ENCODE results near the gene FLRT2.

Gene FLRT2

DNA sequence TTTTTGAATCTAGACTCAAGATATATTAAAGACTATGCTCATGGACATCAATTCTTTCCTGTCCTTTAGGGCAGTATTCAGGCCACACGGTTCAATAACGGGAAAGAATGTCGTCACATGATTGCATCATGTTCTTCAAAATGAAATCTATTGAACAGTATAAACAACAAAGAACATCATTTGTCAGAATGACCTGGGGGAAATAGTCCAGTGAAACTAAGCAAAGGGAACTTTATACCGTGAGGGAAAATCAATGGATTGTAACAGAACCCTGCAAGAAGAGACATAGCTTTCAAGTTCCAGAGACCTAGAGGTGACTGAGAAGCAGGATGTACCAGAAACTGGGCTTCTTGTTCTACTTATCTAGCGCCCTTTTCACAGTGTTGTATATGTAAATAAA is 32.7 kb downstream of the FLRT2 start:
- Histone ChIP-seq H3K4me1 (ENCODE audit: insufficient read depth, low read length, severe bottlenecking) (no peaks in the 10 kb centered on the region), H3K4me3 (ENCODE audit: low read depth, low read length, poor library complexity, severe bottlenecking) (no peak overlapping the region), H2AFZ (ENCODE audit: low read length) (no peak overlapping the region), H3K9me2 (ENCODE audit: low read depth, low read length) (no peaks in the 10 kb centered on the region), H3K36me3 (ENCODE audit: insufficient read depth, low read length) (no peaks in the 10 kb centered on the region), H3K27me3 (ENCODE audit: insufficient read depth, low read length) (no peaks in the 10 kb centered on the region), H4K20me1 (ENCODE audit: insufficient read depth, low read length) (no peaks in the 10 kb centered on the region), H3K79me2 (ENCODE audit: insufficient read depth, low read length) (no peaks in the 10 kb centered on the region), H3K9ac (ENCODE audit: low read length) (no peak overlapping the region), H3K4me2 (ENCODE audit: low read length) (no peak overlapping the region), H3K27ac (ENCODE audit: low read depth, low read length, poor library complexity, severe bottlenecking) (no peak overlapping the region), H3K9me3 (ENCODE audit: low read length) (no peaks in the 10 kb centered on the region), H3F3A (ENCODE audit: insufficient read depth, low read length) (no peaks in the 10 kb centered on the region)
- TF ChIP-seq, protein P1, sequence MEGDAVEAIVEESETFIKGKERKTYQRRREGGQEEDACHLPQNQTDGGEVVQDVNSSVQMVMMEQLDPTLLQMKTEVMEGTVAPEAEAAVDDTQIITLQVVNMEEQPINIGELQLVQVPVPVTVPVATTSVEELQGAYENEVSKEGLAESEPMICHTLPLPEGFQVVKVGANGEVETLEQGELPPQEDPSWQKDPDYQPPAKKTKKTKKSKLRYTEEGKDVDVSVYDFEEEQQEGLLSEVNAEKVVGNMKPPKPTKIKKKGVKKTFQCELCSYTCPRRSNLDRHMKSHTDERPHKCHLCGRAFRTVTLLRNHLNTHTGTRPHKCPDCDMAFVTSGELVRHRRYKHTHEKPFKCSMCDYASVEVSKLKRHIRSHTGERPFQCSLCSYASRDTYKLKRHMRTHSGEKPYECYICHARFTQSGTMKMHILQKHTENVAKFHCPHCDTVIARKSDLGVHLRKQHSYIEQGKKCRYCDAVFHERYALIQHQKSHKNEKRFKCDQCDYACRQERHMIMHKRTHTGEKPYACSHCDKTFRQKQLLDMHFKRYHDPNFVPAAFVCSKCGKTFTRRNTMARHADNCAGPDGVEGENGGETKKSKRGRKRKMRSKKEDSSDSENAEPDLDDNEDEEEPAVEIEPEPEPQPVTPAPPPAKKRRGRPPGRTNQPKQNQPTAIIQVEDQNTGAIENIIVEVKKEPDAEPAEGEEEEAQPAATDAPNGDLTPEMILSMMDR (IDR thresholded peaks at IDR 0.05; ENCODE audit: low read length): no peak
- TF ChIP-seq EZH2 (IDR thresholded peaks at IDR 0.05; ENCODE audit: borderline replicate concordance, low read length): no peak

DNA sequence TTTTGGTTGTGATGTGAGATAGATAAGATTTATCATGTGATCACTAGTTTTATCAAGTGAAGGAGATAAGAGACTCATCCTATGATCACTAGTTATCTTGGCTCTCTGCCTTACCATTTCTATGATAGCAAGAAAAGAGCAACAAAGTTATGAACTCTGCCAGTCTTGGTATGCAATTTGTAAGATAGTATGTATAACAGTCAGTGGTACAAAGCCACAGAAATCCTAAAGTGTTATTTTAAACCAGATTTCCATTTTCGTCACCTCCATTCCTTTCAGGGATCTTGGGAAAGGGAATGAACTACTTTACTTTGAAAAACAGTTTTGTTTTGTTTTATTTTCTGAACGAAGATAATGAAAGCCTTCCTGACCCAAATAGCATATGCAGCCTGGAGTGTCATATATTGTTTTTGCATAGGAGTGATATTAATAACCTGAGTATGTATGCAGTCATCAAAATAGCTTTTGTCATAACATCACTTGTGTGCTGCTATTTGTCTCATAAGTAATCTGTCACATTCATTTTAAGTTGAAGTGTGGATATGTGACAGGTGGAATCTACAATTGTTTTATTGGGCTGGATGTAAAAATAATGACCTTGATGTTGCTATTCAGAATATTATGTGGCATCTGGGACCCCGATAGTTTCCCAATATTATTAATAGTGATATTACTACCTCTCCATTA is 35.0 kb downstream of the FLRT2 start:
- Histone ChIP-seq H3K9ac (ENCODE audit: low read length) (no peak overlapping the region), H3K36me3 (ENCODE audit: insufficient read depth, low read length) (no peaks in the 10 kb centered on the region), H3K79me2 (ENCODE audit: insufficient read depth, low read length) (no peaks in the 10 kb centered on the region), H3K27me3 (ENCODE audit: insufficient read depth, low read length) (no peaks in the 10 kb centered on the region), H3K4me2 (ENCODE audit: low read length) (no peak overlapping the region), H3K9me3 (ENCODE audit: low read length) (no peaks in the 10 kb centered on the region), H3K4me1 (ENCODE audit: insufficient read depth, low read length, severe bottlenecking) (no peaks in the 10 kb centered on the region), H4K20me1 (ENCODE audit: insufficient read depth, low read length) (no peaks in the 10 kb centered on the region), H3K27ac (ENCODE audit: low read depth, low read length, poor library complexity, severe bottlenecking) (no peak overlapping the region), H3F3A (ENCODE audit: insufficient read depth, low read length) (no peaks in the 10 kb centered on the region), H3K9me2 (ENCODE audit: low read depth, low read length) (no peaks in the 10 kb centered on the region), H2AFZ (ENCODE audit: low read length) (no peak overlapping the region), H3K4me3 (ENCODE audit: low read depth, low read length, poor library complexity, severe bottlenecking) (no peak overlapping the region)
- TF ChIP-seq, protein P1 (IDR thresholded peaks at IDR 0.05; ENCODE audit: low read length): no peak
- TF ChIP-seq EZH2 (IDR thresholded peaks at IDR 0.05; ENCODE audit: borderline replicate concordance, low read length): no peak

DNA sequence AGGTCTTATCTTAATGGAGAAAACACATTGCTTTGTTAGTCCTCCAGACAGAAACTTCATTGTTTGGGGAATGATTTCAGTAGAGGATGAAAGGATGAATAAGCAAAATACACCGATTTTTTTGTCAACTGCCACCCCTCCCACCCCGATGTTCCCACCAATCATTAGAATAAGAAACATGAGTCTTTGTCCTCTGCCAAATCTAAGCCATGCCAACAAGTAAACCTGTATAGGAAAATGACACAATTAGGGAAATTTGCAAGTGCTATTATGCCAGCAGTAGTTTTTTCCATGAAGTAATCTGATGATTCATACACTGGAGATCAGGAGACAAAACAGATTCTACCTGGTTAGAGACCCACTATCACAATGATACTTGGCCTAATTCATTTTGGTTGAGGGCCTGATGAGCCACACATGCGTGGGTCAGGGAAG is 35.9 kb downstream of the FLRT2 start:
- no peak overlapping the region for H2AFZ ChIP-seq (ENCODE audit: low read length)

More for the DNA sequence above, 35.9 kb downstream of the FLRT2 start:
- no peak overlapping the region for H3K4me2 ChIP-seq (ENCODE audit: low read length)
- H3K79me2 ChIP-seq (ENCODE audit: insufficient read depth, low read length): no peaks in the 10 kb centered on the region
- H3K27ac ChIP-seq (ENCODE audit: low read depth, low read length, poor library complexity, severe bottlenecking): no peak overlapping the region
- H4K20me1 ChIP-seq (ENCODE audit: insufficient read depth, low read length): no peaks in the 10 kb centered on the region
- H3K9ac ChIP-seq (ENCODE audit: low read length): no peak overlapping the region
- TF ChIP-seq, protein P1 (IDR thresholded peaks at IDR 0.05; ENCODE audit: low read length): no peak
- TF ChIP-seq EZH2 (IDR thresholded peaks at IDR 0.05; ENCODE audit: borderline replicate concordance, low read length): no peak
- H3K4me3 ChIP-seq (ENCODE audit: low read depth, low read length, poor library complexity, severe bottlenecking): no peak overlapping the region
- no peaks in the 10 kb centered on the region for H3K4me1 ChIP-seq (ENCODE audit: insufficient read depth, low read length, severe bottlenecking)
- no peaks in the 10 kb centered on the region for H3K27me3 ChIP-seq (ENCODE audit: insufficient read depth, low read length)
- H3K9me3 ChIP-seq (ENCODE audit: low read length): no peaks in the 10 kb centered on the region
- no peaks in the 10 kb centered on the region for H3F3A ChIP-seq (ENCODE audit: insufficient read depth, low read length)
- no peaks in the 10 kb centered on the region for H3K36me3 ChIP-seq (ENCODE audit: insufficient read depth, low read length)
- no peaks in the 10 kb centered on the region for H3K9me2 ChIP-seq (ENCODE audit: low read depth, low read length)
